ENCODE results near the gene SLC25A21. TPM values are rescaled to one million over a fixed set of nuclear protein-coding genes. Genes with fewer than 3 reads are reported as not detected.

SLC25A21 gene
- total RNA-seq, 1 experiment from 2014 or later = 7.1 TPM

GRCh38 chr14:37027188-37027824 lies 145.1 kb downstream of the SLC25A21 start:
- Histone ChIP-seq H3K79me2 (ENCODE audit: insufficient read depth, low read length) (no peaks in the 10 kb centered on the region; the same call in 1 of the 2 replicates), H4K5ac (ENCODE audit: insufficient read length, low read depth, low read length) (no peak overlapping the region), H3K79me1 (ENCODE audit: insufficient read depth, low read depth, low read length, poor library complexity, severe bottlenecking) (no peaks in the 10 kb centered on the region), H4K91ac (ENCODE audit: insufficient read length, low read depth, low read length) (no peak overlapping the region), H3K9me3 (ENCODE audit: control insufficient read depth, low read depth, low read length) (no peaks in the 10 kb centered on the region), H3T11ph (ENCODE audit: low read length) (no peak overlapping the region), H3K27me3 (ENCODE audit: insufficient read depth, low read length) (no peaks in the 10 kb centered on the region), H3K23ac (ENCODE audit: insufficient read length, low read depth, low read length) (no peak overlapping the region), H2BK20ac (ENCODE audit: low read depth, low read length, poor library complexity, severe bottlenecking) (no peak overlapping the region), H2BK120ac (ENCODE audit: low read depth, low read length, poor library complexity, severe bottlenecking) (no peak overlapping the region), H3K4me1 (ENCODE audit: insufficient read depth, low read length) (no peaks in the 10 kb centered on the region), H3K56ac (ENCODE audit: insufficient read length, low read depth, low read length) (no peak overlapping the region), H2BK12ac (ENCODE audit: insufficient read length, low read depth, low read length) (no peak overlapping the region), H2BK5ac (ENCODE audit: insufficient read length, low read length) (no peak overlapping the region), H2AK5ac (ENCODE audit: insufficient read length, low read length) (no peak overlapping the region), H3K27ac (ENCODE audit: insufficient read length, low read depth, low read length) (no peak overlapping the region), H2BK15ac (ENCODE audit: low read depth, low read length) (no peak overlapping the region), H3K4me2 (ENCODE audit: insufficient read depth, insufficient read length, low read length) (no peak overlapping the region), H3K14ac (ENCODE audit: insufficient read depth, low read length) (no peak overlapping the region), H3K23me2 (ENCODE audit: insufficient read length, low read depth, low read length, poor library complexity, severe bottlenecking) (no peaks in the 10 kb centered on the region), H3K4ac (ENCODE audit: low read depth, low read length) (no peak overlapping the region), H4K20me1 (ENCODE audit: control insufficient read depth, insufficient read depth, insufficient read length) (no peaks in the 10 kb centered on the region), H2AFZ (ENCODE audit: low read length) (no peak overlapping the region), H4K8ac (replicated peaks; ENCODE audit: insufficient read length, low read depth, low read length) (no peak overlapping the region), H3K18ac (ENCODE audit: insufficient read length, low read depth, low read length) (no peak overlapping the region), H3K9ac (ENCODE audit: extremely low read depth, insufficient read length, low read length) (no peak overlapping the region)
- Mint-ChIP-seq H3K27me3 (ENCODE audit: low read depth) (peaks cover 3% of the 10 kb centered on the region; the same call in 1 of the 2 replicates), H3K27ac (no peak overlapping the region; a peak in 1 of 7 replicates), H3K36me3 (ENCODE audit: insufficient read depth in 1 of 3, low read depth in 3 of 3) (no peaks in the 10 kb centered on the region), H3K9me3 (no peaks in the 10 kb centered on the region), H3K4me3 (no peak overlapping the region), H3K4me1 (peaks cover 8 to 9% of the 10 kb centered on the region in 2 experiments)
- no CpG with 5 or more reads among the region's 4 CpGs for WGBS (ENCODE audit: extremely low coverage, insufficient read length, low lambda C conversion rate)
- no peak for TF ChIP-seq CTCF (conservative IDR thresholded peaks at IDR 0.05)
- DNase-seq = no peak

Measured in H9 (cell line).